GM19351 (cell line): ENCODE measurements around the gene LRRC73.
"Not testable (repeated sequence)": the region's sequence is repeated elsewhere in the genome, so short reads cannot be mapped to it uniquely, and the experiment has no call there.

Source experiments
- ATAC-seq: cut with Tn5 transposase; IDR thresholded peaks from one replicate; pipeline ENCODE4 v1.9.1; 2021; ENCODE audit warnings: mild to moderate bottlenecking, moderate library complexity; ENCODE audit not compliant: unreplicated experiment

The LRRC73 gene, protein sequence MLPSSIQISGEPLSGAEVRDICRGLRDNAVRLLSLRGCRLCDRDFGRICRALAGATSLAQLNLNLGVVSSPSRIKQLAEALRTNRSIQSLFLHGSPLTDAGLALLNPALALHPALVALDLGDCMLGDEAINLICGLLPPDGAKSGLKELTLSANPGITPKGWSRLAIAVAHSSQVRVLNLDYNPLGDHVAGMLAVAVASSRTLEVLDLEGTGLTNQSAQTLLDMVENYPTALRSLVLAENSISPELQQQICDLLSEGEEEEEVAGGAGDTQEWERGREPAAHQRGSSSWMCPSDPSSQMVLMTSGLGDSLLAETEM

GRCh38 chr6:43509984-43510826 is at the start of gene LRRC73:
TSS of gene LRRC73 (minus strand) at chr6:43510346. CDS start at chr6:43509785, 561 bp downstream.
- ATAC-seq: peak; percentile 71

DNA sequence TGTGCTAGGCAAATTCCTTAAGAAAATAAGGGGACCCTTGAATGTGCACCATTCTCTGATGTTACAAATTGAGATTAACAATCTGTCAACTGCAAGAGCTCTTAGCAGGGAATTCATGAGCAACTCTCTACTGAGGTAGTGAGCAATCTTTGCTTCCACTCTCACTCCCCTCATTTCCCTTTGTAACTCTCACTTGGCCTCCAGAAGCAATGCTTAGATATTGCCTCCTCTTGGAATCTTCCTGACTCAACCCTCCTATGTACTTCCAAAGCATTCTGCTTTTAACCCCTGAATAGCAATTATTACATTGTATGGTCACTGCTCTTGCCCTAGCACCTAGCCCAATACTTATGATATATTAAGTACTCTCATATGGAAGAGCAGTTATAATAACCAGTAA is 49.2 kb upstream of the LRRC73 start:
- ATAC-seq: no peak

GRCh38 chr6:43557620-43558019 is 47.5 kb upstream of the LRRC73 start:
- ATAC-seq: not testable (repeated sequence)

DNA sequence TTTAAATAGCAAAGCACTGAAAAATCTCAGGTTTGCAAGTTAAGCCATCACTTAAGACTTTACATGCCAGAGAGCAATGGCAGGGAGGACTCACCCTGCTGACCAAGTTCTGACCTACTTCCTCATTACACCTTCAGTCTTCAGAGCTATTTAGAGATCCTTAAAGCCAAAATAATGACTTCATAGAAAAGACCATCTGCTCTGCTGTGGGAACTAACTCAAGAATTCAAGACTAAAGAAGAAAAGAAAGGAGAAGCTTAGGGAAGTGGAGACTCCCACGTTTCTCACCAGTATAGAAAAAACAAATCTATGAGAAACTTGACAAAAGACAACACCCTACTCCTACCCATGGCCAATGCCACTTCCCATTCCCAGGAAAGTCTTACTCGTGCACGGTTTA is 37.1 kb upstream of the LRRC73 start:
- ATAC-seq: no peak

- no peak for ATAC-seq
These were observed 34.3 kb upstream of the LRRC73 start for GRCh38 chr6:43544461-43544860.

GRCh38 chr6:43541774-43542471 is 31.8 kb upstream of the LRRC73 start:
- ATAC-seq: peak; percentile 76

DNA sequence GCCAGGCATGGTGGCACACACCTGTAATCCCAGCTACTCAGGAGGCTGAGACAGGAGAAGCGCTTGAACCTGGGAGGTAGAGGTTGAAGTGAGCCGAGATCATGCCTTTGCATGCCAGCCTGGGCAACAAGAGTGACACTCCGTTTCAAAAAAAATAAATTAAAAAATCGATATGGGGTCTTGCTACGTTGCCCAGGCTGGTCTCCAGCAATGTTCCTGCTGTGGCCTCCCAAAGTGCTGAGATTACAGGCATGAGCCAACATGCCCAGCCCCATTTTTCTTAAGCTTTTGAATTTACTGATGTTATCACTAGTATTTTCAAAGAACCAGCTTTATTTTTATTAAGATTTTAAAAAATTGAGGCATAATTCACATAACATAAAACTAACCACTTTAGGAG is 30.4 kb upstream of the LRRC73 start:
- no peak for ATAC-seq

- not testable (repeated sequence) for ATAC-seq
These were observed 29.3 kb upstream of the LRRC73 start for GRCh38 chr6:43539409-43539808.

GRCh38 chr6:43538986-43539385 is 28.8 kb upstream of the LRRC73 start:
- ATAC-seq: not testable (repeated sequence)

DNA sequence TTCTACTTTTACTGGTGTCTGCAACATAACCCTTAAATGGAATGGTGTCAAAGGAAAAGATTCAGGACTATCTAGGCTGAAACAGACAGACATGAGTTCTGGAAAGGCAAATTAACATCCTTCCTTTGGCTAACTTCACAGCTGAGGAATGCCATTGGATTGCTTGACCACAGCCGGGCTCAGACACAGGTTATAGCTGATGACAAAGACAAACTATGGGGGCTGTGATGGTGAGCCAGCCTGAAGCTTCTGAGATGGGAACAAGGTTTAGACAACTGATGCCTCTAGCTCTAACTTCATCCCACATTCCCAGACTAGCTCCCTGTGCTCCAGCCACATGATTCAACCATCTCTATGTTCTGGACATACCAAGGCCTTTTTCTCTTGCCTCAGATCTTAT is 22.1 kb upstream of the LRRC73 start:
- ATAC-seq: no peak

- no peak for ATAC-seq
These were observed 14.4 kb upstream of the LRRC73 start for GRCh38 chr6:43524483-43524961.

- no peak for ATAC-seq
These were observed 13.1 kb upstream of the LRRC73 start for GRCh38 chr6:43523284-43523683.

- no peak for ATAC-seq
These were observed 12.6 kb upstream of the LRRC73 start for GRCh38 chr6:43522547-43523261.

DNA sequence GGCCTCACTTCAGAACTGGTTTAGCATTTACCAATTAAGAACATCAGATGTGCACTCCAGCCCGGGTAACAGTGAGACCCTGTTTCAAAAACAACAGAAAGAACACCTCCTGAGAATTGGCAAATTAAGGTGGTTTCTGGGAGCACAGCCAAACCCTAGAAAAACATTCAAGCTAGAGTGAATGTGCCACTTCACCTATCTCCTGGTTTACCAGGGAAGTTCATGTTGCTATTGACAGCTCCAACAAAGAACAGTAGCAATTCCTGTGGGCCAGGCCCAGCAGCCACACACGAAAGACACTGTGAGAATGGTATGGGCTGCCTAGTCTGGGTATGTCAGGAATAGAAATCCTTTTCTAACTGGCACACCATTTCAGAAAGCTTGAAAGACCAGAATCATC is 11.7 kb upstream of the LRRC73 start:
- ATAC-seq: no peak

DNA sequence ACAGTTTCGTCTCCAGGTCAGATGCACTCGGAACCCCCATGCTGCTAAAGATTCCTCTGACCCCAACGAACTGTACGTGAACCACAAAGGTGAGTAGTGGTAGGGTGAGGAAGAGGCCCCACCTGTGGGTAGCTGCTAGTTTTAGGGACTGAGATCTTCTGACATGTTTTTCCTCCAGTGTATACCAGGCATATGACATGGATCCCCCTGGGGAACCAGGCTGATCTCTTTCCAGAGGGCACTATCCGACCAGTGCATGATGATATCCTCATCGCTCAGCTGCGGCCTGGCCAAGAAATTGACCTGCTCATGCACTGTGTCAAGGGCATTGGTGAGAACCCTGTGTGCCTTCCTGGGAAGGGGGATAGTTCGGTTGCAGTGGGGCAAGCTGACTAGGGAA is 10.0 kb upstream of the LRRC73 start:
- ATAC-seq: no peak

- no peak for ATAC-seq
These were observed 7.6 kb upstream of the LRRC73 start for GRCh38 chr6:43517505-43518357.

DNA sequence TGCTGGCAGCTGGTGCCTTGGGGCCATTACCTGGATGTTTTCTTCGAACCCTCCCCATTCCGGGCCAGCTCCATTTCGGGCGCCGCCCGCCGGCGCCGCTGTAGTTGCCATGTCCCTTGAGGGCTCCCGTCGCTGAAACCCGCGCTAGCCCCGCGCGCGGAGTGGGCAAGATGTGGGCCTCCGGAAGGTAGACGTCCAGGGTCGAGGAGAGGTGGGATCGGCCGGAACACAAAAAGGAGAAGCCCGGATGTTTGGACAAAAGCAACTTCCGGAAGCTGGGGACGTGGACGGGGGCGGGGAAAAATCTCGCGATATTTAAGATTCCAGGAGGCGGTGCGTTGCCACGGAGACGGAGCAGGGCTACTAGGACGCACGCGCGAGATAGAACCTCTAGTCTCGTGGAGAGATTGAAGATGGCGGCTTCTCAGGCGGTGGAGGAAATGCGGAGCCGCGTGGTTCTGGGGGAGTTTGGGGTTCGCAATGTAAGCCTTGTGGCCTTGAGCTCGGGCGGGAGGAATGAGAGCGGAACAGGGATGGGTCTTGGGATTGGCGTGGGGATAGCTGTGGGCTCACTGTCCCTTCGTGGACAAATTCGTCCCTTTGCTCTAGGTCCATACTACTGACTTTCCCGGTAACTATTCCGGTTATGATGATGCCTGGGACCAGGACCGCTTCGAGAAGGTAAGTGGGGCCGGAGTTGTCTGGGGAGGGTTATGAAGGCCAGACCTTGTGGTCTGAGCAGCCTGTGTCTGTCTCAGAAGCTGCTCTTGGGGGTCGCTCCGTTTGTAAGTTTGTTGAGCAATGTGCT is 6.8 kb upstream of the LRRC73 start, which contains the start of the genes POLR1C and YIPF3:
POLR1C (plus strand) TSS at position 393 of the 808 bp plus-strand sequence; CDS start at position 414, 21 bp downstream.
YIPF3 (minus strand) TSS at position 230 of the 808 bp plus-strand sequence; CDS start at position 111, 119 bp downstream.
- ATAC-seq: peak; percentile 90

DNA sequence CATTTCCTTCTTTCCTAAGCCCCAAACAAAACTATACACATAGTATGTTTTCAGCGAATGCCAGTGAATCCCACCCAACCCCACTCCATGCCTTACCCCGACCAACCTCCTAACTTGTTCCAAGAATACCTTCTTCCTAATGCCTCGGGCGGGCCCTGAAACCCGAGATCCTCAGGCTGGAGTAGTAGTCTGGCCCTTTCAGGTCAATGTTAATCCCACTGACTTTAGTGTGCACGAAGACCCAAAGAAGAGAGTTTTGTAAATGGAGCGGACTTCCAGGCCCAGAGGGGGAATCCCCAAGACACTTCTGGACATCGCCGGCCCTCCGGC is 6.2 kb upstream of the LRRC73 start:
- no peak for ATAC-seq

- no peak for ATAC-seq
These were observed 5.7 kb upstream of the LRRC73 start for GRCh38 chr6:43515808-43516207.
